Measurements from ENCODE around the gene DCST1. TPM values are rescaled to one million over a fixed set of nuclear protein-coding genes. Genes with fewer than 3 reads are reported as not detected.

Gene DCST1
- total and polyA plus RNA-seq, 2 of the 4 experiments (the other 2 are of a cell fraction) = not detected

DNA sequence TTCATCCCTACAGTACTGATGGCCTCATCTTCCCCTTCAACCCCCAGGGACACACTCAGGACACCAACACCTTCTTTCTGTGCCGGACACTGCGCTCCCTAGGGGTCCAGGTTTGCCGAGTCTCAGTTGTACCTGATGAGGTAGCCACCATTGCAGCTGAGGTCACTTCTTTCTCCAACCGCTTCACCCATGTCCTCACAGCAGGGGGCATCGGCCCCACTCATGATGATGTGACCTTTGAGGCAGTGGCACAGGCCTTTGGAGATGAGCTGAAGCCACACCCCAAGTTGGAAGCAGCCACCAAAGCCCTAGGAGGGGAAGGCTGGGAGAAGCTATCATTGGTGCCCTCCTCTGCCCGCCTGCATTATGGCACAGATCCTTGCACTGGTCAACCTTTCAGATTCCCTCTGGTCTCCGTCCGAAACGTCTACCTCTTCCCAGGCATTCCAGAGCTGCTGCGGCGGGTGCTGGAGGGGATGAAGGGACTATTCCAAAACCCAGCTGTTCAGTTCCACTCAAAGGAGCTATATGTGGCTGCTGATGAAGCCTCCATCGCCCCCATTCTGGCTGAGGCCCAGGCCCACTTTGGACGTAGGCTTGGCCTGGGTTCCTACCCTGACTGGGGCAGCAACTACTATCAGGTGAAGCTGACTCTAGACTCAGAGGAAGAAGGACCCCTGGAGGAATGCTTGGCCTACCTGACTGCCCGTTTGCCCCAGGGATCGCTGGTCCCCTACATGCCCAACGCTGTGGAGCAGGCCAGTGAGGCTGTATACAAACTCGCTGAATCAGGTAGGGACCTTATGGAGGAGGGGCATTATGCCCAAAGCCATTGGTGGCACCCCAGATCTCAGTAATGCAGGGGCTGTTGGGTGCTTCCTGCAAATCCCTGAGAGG lies 45.3 kb upstream of the DCST1 start:
- TF ChIP-seq RAD21 (IDR thresholded peaks at IDR 0.05; ENCODE audit: low read length) (no peak), MXI1 (IDR thresholded peaks at IDR 0.05; ENCODE audit: borderline replicate concordance, low read depth, low read length) (no peak), BHLHE40 (IDR thresholded peaks at IDR 0.05; ENCODE audit: low read depth, low read length) (no peak), MAFK (IDR thresholded peaks at IDR 0.05; ENCODE audit: low read depth, low read length) (no peak), POLR2A (IDR thresholded peaks at IDR 0.05; ENCODE audit: low read depth, low read length) (no peak)
- TF ChIP-seq, protein P1, sequence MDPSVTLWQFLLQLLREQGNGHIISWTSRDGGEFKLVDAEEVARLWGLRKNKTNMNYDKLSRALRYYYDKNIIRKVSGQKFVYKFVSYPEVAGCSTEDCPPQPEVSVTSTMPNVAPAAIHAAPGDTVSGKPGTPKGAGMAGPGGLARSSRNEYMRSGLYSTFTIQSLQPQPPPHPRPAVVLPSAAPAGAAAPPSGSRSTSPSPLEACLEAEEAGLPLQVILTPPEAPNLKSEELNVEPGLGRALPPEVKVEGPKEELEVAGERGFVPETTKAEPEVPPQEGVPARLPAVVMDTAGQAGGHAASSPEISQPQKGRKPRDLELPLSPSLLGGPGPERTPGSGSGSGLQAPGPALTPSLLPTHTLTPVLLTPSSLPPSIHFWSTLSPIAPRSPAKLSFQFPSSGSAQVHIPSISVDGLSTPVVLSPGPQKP (IDR thresholded peaks at IDR 0.05; ENCODE audit: borderline replicate concordance, low read depth, low read length) = no peak
- intact Hi-C loops (cut with micrococcal nuclease) = no loop called here
- in situ Hi-C loops (cut with MboI; ENCODE audit: low sequenced_read_pairs) = no loop called here

More for the DNA sequence above, 45.3 kb upstream of the DCST1 start:
- Histone ChIP-seq H3K27ac (ENCODE audit: insufficient read depth, low read length) (no peak overlapping the region), H4K20me1 (ENCODE audit: insufficient read depth, low read length) (peaks cover 12% of the 10 kb centered on the region; the same call in 1 of the 2 replicates), H3K36me3 (ENCODE audit: control insufficient read depth, insufficient read depth, low read length) (peaks cover 28% of the 10 kb centered on the region), H3K23ac (ENCODE audit: low read depth, low read length) (no peak overlapping the region), H3K9me3 (ENCODE audit: control insufficient read depth, insufficient read depth, low read length) (no peaks in the 10 kb centered on the region), H2BK20ac (ENCODE audit: low read depth, low read length) (no peak overlapping the region), H4K91ac (ENCODE audit: insufficient read depth, low read depth, low read length) (no peak overlapping the region), H2BK5ac (ENCODE audit: low read depth, low read length, poor library complexity, severe bottlenecking) (no peak overlapping the region), H3K18ac (ENCODE audit: low read depth, low read length) (no peak overlapping the region), H3K9me1 (ENCODE audit: insufficient read depth, low read length) (peaks cover 10% of the 10 kb centered on the region), H2AK9ac (replicated peaks; ENCODE audit: low read depth, low read length, poor library complexity) (no peak overlapping the region), H2AK5ac (ENCODE audit: low read depth, low read length) (no peak overlapping the region), H3K4me1 (ENCODE audit: control insufficient read depth, insufficient read depth, low read length) (peaks cover 3% of the 10 kb centered on the region), H2AFZ (replicated peaks; ENCODE audit: low read length, poor library complexity) (no peak overlapping the region), H3K4me3 (ENCODE audit: insufficient read depth, low read depth, low read length) (no peak overlapping the region), H2BK15ac (ENCODE audit: low read depth, low read length) (no peak overlapping the region), H3K4me2 (ENCODE audit: low read depth, low read length) (no peak overlapping the region), H3K4ac (ENCODE audit: low read depth, low read length) (no peak overlapping the region), H3K27me3 (ENCODE audit: control insufficient read depth, insufficient read depth, low read length) (no peaks in the 10 kb centered on the region), H2BK120ac (ENCODE audit: low read depth, low read length) (no peak overlapping the region), H3K14ac (replicated peaks; ENCODE audit: low read depth, low read length) (no peak overlapping the region), H3K79me1 (ENCODE audit: low read depth in 1 of 2, low read length in 2 of 2) (peaks cover 26 to 63% of the 10 kb centered on the region in 2 experiments), H3K56ac (ENCODE audit: extremely low read depth, insufficient read depth, low read length) (no peak overlapping the region), H4K8ac (ENCODE audit: low read depth in 2 of 2, low read length in 2 of 2) (no peak overlapping the region), H4K5ac (ENCODE audit: low read depth, low read length) (no peak overlapping the region), H3K9ac (ENCODE audit: low read depth, low read length) (no peak overlapping the region)
- DNase-seq = no peak
- no TSS peak for BruUV-seq (replicated peaks)
- 90% methylated on average over 5 of the region's 17 CpGs; no CpG with 5 or more reads in 1 of the 2 experiments for WGBS, 2 experiments (ENCODE audit: extremely low coverage in 2 of 2, insufficient read length in 1 of 2)
- no peak for ATAC-seq (ENCODE audit: low read depth)
- ChIA-PET CTCF (no interaction called here), POLR2A (ENCODE audit: unreplicated experiment) (no interaction called here)
- dilution Hi-C loops (cut with HindIII; ENCODE audit: low sequenced_read_pairs, unreplicated experiment) = no loop called here

Measured in IMR-90 (cell line).